GM19193 (cell line): ENCODE measurements around the gene TBC1D24.

Experiments used
- POLR2A ChIP-seq: IDR thresholded peaks from 4 replicates; pipeline ENCODE4 v1.6.1; 2011; ENCODE audit not compliant: insufficient read depth, insufficient read length; ENCODE audit errors: extremely low read depth

Gene TBC1D24

DNA sequence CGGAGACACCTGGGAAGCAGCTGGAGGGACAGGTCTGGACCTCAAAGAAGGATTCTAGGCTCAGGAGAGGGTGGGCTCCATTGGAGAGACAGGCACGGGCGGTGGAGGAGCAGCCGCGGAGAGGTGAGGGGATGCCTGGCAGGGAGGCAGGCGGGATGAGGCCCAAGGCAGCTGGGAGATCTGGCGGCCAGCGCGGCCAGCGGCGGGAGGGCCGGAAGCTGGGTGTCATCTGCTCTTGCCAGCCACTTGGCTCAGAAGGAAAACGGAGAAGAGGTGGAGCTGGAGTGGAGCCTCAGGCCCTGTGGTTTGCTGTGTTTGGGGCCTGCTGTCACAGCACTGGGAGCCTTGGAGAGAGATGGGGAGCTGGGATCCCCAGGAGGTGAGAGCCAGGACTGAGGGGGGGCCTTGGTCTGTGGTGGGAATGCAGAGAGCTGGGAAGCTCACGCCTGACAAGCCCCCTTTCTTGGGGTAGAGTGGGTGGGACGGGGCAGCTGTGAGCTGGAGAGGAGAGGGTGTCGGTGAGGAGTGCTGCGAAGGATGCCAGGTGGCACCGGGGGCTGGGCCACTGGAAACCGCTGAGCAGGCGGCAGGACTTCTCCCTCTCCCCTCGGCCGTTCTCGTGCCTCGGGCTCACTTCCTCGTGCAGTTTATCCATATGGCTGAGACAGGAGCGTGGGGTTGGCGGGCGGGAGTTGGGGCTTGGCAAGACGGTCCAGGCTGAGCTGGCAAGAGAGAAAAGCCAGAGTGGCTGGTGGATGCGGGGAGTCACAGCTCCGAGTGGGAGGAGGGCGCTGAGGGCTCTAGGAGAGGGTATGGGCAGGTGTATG, 8.0 kb downstream of the TBC1D24 start:
- TF ChIP-seq POLR2A = no peak

DNA sequence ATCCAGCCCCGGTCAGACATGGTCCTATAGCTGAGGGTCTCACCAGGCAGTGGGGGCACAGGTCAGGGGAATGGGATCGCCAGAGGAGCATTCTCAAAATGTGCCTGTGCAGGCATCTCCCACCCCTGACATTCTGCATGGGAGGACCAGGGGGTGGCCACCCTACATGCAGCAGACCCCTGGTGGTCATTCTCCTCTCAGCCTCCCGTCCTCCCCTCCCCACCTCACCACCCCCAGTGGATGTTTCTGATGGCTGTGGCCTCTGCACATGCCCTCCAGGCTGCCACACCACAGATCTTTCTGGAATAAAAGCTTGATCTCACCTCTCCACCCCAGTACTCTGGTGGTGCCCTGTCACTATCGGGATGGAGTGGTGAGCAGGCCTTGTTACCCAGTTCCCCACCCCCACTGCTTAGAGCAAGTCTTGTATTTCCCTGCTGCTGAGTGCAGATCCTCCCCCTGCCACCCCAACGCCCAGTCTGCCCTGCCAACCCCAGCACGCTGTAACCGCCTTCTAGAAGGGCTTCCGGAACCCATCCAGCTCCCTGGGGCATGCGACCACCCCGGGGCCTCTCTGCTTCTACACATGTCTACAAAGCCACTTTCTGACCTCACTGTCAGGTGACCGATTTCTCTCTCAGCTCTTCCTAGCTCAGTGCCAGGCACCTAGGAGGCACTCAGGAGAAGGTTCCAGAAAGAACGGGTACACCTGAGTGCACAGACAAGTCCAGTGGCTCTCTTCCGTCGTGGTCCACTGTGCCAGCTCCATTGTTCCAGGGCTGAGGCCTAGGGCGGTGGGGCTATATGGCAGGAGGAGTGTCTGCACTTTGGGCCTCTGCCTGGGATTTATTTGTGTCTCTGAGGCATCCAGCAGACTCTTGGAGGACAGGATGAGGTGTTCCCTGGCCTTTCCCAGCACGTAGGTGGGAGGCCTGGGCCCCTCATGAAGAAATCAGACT, 9.3 kb downstream of the TBC1D24 start:
- TF ChIP-seq POLR2A = no peak

DNA sequence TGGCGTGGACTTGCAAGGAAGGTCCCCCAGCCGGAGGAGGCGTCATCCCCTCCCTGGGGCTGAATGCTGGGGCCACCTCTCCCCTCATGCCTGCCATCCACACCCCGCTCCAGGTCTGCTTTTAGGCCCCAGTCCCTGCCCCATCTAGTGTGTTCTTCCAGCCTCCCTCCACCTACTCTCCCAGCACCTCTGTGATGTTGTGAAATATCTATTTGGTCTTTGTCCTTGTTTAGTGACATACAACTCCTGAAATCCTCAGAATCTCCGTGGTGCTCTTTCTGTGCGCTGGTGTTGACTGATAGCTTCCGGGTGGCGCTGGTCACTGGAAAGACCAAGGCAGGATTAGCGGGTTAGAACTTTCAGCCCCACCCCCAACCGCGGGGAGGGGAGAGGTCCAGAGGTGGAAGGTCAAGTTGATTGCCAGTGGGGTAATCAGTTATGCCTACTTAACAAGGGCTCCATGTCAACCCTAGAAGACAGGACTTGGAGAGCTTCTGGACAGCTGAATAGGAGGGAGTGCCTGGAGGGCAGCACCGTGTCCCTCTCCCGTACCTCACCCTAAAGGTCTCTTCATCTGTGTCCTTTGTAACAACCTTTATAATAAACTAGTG, 10.1 kb downstream of the TBC1D24 start:
- TF ChIP-seq POLR2A = no peak

GRCh38 chr16:2485811-2486507, 11.0 kb downstream of the TBC1D24 start:
- no peak for TF ChIP-seq POLR2A

DNA sequence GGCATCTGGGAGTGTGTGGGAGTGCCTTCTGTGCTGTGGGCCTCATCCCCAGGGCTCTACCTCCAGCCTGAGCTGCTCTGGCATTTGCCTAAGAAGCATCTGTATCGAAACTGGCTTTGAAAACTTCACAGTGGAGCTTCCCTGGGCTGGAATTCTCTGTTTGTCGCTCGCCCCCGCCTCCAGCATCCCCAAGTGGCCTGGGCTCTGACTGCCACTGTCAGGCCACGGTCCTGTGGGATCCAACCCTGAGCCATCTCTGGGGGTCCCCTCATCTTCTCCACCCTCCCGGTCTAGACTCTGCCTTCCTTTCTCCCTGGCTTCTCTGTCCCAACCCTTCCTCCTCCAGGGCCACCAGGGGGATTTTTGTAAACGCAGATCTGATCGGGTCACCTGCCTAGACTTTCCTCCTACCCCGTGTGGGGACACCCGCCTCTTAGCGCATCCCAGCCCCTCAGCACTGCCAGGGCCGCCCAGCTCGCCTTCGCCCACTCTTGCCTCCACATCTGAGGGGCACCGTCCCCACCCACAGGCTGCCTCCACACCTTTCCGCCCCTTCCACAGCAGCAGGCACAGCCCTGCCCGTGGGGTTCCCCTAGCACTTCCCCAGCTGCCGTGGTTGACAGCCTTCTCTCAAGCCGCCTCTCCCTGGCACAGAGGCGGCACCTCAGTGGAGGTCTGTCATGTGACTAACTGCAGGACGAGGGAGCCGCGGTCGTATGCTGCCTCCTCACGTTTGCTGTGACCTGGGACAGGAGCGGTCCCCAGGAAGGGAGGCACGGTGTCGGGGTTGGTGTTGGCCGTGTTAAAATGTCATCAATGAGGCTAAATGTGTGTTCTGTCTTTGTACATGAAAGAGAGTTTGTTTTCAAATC, 12.0 kb downstream of the TBC1D24 start:
- TF ChIP-seq POLR2A = no peak

DNA sequence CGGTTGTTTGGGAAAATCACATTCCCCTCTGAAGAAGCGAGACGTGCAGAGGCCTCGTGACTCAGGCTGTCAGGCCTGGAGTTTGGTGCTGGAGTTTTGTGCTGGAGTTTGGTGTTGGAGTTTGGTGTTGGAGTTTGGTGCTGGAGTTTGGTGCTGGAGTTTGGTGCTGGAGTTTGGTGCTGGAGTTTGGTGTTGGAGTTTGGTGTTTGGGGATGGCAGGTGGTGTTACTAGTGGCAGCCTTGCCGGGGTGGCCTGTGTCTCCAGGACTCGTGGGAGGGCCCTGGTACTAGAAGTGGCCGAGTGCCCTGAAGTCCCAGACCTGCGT, 12.6 kb downstream of the TBC1D24 start:
- no peak for TF ChIP-seq POLR2A

- no peak for TF ChIP-seq POLR2A
Measured at GRCh38 chr16:2487903-2488531, 13.1 kb downstream of the TBC1D24 start.

DNA sequence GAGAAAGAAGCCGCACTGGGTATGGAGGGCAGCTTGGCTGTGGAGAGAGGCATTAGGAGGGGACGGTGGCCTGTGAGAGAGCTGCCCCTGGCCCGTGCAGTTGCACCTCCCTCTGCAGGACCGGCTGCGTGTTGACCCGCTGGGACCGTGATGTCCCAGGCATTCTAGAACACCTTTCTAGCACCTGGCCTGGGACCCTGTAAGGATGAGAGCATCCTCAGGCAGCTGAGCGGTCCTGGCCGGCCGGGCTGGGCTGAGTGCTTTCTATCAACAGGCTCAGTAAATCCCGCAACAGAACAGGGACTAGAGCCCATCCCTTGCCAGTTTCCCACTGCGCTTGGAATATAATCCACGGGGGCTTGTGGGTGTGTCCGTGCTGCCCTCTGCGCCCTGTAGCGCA, 14.7 kb downstream of the TBC1D24 start:
- no peak for TF ChIP-seq POLR2A

DNA sequence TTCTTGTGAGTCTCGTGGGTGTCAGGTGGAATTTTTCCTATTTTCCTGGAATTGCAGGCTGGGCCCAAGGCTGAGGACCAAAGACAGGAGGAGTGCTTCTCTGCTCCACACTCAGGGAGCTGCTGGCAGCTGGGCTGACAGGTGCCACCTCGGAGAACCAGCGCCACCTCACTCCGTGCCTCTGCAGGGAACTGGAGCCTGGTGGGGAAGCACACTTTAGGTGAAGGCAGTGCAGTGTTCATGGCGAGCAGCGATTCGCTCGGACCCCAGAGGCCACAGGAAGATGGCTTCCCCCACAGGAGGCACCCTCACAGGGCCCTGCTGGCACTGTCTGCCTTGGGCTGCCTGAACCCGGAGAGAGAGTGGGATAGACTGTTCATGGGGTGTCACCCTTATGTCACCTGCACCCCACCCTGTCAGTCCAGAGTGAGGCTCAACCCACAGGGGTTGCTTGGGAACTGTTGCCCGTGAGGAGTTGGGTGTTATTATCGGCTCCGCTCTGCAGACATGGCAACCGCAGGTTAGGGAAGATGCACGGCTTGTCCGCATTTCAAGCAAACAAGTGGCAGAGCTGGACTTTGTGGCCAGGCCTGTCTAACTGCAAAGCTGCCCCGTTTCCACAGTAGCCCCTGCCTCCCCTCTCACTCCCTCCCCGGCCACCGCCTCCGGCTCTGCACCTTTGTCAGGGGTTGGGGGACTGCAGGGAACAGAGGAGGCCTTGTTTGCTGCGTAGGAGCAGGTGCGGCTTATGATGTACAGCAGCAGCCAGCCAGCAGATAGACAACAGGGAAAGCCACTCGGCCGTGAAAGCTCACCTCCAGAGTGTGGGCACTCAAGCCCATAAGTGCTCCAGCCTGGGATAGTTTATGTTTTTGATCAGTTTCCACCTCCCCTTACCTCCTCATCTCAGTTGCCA, 15.5 kb downstream of the TBC1D24 start:
- no peak for TF ChIP-seq POLR2A

GRCh38 chr16:2492292-2492691, 17.4 kb downstream of the TBC1D24 start:
- TF ChIP-seq POLR2A = no peak

DNA sequence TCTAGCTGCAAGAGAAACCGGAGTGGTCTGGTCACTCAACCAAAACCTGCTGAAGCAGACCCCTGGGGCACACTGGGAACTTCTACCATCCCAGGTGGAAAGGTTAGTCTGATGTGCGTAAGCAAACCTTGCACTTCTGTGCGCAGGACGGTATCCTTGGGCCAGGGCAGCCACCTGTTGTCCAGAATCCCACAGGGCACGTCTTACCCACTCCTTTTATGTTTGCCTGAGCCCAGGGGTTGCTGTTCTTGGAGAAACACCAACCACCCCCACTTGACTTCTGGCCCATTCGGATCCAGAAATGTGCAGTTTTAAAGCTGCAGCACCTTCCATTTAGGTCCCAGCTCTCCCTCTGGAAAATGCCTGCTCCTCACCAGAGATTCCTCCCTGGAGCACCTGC, 18.7 kb downstream of the TBC1D24 start:
- TF ChIP-seq POLR2A = no peak

DNA sequence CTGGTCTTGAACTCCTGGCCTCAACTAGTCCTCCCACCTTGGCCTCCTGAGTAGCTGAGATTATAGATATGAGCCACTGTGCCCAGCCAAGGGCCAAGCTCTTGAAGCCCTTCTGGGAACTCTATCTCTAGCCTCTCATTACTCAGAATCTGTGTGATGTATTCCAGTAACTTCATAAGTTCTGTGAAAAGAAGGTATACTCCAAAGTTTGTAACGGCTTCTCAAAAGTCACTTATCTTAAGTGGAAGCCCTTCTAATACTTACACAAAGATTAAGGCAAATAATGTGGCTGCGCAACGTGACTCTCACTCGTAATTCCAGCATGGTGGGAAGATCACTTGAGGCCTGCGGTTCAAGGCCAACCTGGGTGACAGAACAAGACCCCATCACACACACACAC, 19.7 kb downstream of the TBC1D24 start:
- no peak for TF ChIP-seq POLR2A
